Astrocyte of the cerebellum (primary cell): Measurements from ENCODE around the gene WFDC6.
"Not testable (repeated sequence)": the region's sequence is repeated elsewhere in the genome, so short reads cannot be mapped to it uniquely, and the experiment has no call there.

Source experiments
- DNase-seq: peaks from one replicate; pipeline ENCODE4 v3.0.0-alpha.2; 2011; ENCODE audit warnings: low read depth
- H3K4me3 ChIP-seq: 2 replicates; pipeline ENCODE4 v1.5.1; 2011; ENCODE audit warnings: mild to moderate bottlenecking, low read depth, low read length, moderate library complexity
- CTCF ChIP-seq: IDR thresholded peaks from 2 replicates; pipeline ENCODE4 v1.5.1; 2012; ENCODE audit warnings: low read length, low read depth, moderate library complexity, mild to moderate bottlenecking; ENCODE audit errors: missing control alignments
- in situ Hi-C: cut with HindIII; loops from 2 replicates; pipeline ENCODE4 v1.10.0; 2017; ENCODE audit warnings: low sequenced_read_pairs

The WFDC6 gene

DNA sequence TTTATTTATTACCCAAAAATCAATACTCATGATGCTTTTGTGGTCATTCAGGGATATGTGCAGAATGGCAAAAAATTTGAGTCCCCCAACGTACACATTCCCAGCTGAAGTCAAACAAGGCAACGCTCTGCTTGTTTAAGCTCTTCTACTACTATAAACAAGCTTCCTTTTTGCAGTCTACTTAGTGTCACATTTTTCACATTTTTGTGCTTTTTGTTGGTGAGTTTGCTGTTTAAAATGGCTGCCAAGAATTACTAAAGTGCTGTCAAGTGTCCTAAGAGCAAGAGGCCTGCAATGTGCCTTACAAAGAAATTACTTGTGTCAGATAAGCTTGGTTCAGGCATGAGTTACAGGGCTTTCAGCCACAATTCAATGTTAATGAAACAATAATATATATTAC, 37.7 kb upstream of the WFDC6 start:
- DNase-seq, result no peak
- TF ChIP-seq CTCF, result no peak
- in situ Hi-C loops, result no loop called here
- no peak overlapping the region for H3K4me3 ChIP-seq

DNA sequence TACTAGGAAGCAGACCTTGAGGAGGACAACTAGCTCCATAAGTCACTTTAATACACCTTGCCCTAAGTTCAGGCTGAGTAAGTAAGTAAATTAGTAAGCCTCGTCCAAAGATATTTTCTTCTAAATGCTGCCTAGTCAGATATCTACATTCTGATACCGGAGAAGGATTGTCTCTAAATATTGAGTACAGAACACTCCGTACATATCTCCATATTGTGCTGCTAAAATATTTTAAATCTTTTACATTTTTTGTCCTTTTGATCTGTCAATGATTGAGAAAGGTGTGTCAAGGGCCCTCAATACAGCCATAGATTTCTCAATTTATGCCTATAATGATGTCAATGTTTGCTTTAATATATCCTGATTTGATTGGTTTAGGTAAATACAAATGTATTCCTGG, 36.6 kb upstream of the WFDC6 start:
- DNase-seq, result no peak
- no peak for TF ChIP-seq CTCF
- in situ Hi-C loops, result no loop called here
- H3K4me3 ChIP-seq, result no peak overlapping the region

GRCh38 chr20:45569650-45570049, 30.4 kb upstream of the WFDC6 start:
- H3K4me3 ChIP-seq, DNase-seq, in situ Hi-C loops: not testable (repeated sequence)

GRCh38 chr20:45564760-45565276, 25.5 kb upstream of the WFDC6 start:
- no peak for DNase-seq
- H3K4me3 ChIP-seq, result no peak overlapping the region
- in situ Hi-C loops, result no loop called here
- TF ChIP-seq CTCF, result no peak

DNA sequence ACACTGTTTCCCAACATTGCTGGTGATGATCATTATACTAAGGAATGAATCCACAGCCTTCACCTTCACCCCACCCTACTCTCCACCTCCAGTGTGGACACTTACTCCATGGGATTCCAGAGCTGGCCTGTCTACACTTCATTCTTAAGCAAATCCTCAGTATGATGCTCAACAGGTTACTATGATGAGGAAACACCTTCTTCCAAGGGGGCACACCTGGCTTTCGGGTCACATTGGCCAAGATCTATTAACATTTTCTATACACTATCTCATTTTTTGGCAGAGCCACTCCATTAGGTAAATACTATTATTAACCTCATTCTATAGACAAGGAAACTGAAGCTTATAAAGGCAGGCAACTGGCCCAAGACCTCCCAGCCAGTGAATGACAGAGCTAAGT, 15.9 kb upstream of the WFDC6 start:
- in situ Hi-C loops, result no loop called here
- no peak for DNase-seq
- no peak overlapping the region for H3K4me3 ChIP-seq
- TF ChIP-seq CTCF, result no peak

DNA sequence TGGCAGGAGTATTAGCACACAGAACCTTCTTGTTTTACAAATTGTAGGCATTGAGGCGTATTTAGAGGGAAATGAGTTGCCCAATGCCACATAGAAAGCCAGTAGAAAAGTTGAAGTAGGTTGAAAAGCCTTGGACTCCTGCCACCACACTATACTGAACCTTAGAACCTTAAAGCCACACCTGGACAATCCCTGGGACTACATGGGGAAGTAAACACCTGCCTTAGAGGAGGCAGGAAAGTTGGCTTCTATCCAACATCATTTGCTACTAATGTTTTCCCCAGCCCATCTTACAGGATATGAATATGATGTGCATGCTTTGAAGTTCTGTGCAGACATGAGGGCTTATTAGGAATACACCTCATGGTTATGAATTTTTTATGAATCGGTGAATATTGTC, 13.2 kb upstream of the WFDC6 start:
- no peak for DNase-seq
- no peak for TF ChIP-seq CTCF
- in situ Hi-C loops, result no loop called here

DNA sequence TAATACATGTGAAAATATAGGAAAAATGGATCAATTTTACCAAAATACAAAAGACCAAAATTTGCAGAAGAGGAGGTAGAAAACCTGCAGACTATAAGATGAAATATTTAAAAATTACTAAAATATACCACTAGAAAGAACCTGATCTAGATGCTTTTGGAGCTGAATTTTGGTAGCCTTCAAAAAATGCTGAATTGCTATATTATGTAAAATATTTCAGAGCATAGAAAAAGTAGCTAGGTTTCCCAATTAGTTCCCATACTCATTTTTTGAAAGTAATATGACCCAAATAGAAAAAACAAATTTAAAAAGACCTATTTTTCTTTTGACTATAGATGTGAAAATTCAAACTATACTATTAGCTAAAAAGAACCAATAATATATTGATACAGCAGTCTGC, 11.5 kb upstream of the WFDC6 start:
- no peak for TF ChIP-seq CTCF
- DNase-seq, result no peak
- H3K4me3 ChIP-seq, result no peak overlapping the region
- in situ Hi-C loops, result no loop called here

More for the DNA sequence above, 13.2 kb upstream of the WFDC6 start:
- H3K4me3 ChIP-seq, result no peak overlapping the region
